ENCODE measurements around the gene METTL16.
A peak's percentile ranks its signal among the peaks of the same experiment; 100 is the strongest.
"Not testable (repeated sequence)": the region's sequence is repeated elsewhere in the genome, so short reads cannot be mapped to it uniquely, and the experiment has no call there.

The METTL16 gene

GRCh38 chr17:2449486-2449885 lies 62.2 kb downstream of the METTL16 start:
- FAIRE-seq, result no peak

- not testable (repeated sequence) for FAIRE-seq
Measured at GRCh38 chr17:2447479-2447878, 64.2 kb downstream of the METTL16 start.

GRCh38 chr17:2445638-2446037 lies 66.0 kb downstream of the METTL16 start:
- FAIRE-seq, result no peak

- no peak for FAIRE-seq
Measured at GRCh38 chr17:2444382-2444781, 67.3 kb downstream of the METTL16 start.

- FAIRE-seq, result no peak
Measured at GRCh38 chr17:2442166-2442565, 69.5 kb downstream of the METTL16 start.

- no peak for FAIRE-seq
Measured at GRCh38 chr17:2440930-2441329, 70.8 kb downstream of the METTL16 start.

- FAIRE-seq, result not testable (repeated sequence)
Measured at GRCh38 chr17:2439997-2440396, 71.7 kb downstream of the METTL16 start.

- FAIRE-seq, result no peak
Measured at GRCh38 chr17:2438823-2439222, 72.9 kb downstream of the METTL16 start.

- no peak for FAIRE-seq
Measured at GRCh38 chr17:2436316-2436905, 75.3 kb downstream of the METTL16 start.

GRCh38 chr17:2435862-2436261 lies 75.8 kb downstream of the METTL16 start:
- FAIRE-seq, result no peak

GRCh38 chr17:2435181-2435741 lies 76.4 kb downstream of the METTL16 start:
- no peak for FAIRE-seq

GRCh38 chr17:2433696-2434095 lies 78.0 kb downstream of the METTL16 start:
- FAIRE-seq, result no peak

GRCh38 chr17:2427910-2428309 lies 83.8 kb downstream of the METTL16 start:
- no peak for FAIRE-seq

- no peak for FAIRE-seq
Measured at GRCh38 chr17:2427215-2427614, 84.5 kb downstream of the METTL16 start.

GRCh38 chr17:2423271-2423670 lies 88.4 kb downstream of the METTL16 start:
- no peak for FAIRE-seq

- FAIRE-seq, result no peak
Measured at GRCh38 chr17:2421315-2422147, 90.2 kb downstream of the METTL16 start.

- FAIRE-seq, result no peak
Measured at GRCh38 chr17:2420176-2420575, 91.5 kb downstream of the METTL16 start.

- no peak for FAIRE-seq
Measured at GRCh38 chr17:2419486-2419885, 92.2 kb downstream of the METTL16 start.

GRCh38 chr17:2418572-2418971 lies 93.1 kb downstream of the METTL16 start:
- no peak for FAIRE-seq

GRCh38 chr17:2416010-2416734 lies 95.5 kb downstream of the METTL16 start:
- FAIRE-seq, result peak; percentile 93

- FAIRE-seq, result no peak
Measured at GRCh38 chr17:2415081-2415480, 96.6 kb downstream of the METTL16 start.

- no peak for FAIRE-seq
Measured at GRCh38 chr17:2414446-2415064, 97.1 kb downstream of the METTL16 start.

GRCh38 chr17:2412561-2413021 lies 99.1 kb downstream of the METTL16 start:
- FAIRE-seq, result no peak
